ENCODE measurements around the gene JAKMIP2.
"Not testable (repeated sequence)": the region's sequence is repeated elsewhere in the genome, so short reads cannot be mapped to it uniquely, and the experiment has no call there.

The JAKMIP2 gene

GRCh38 chr5:147648597-147648996 is 133.9 kb downstream of the JAKMIP2 start:
- DNase-seq (ENCODE audit: low read depth) = no peak

- no peak for DNase-seq (ENCODE audit: low read depth)
These were observed 137.3 kb downstream of the JAKMIP2 start for GRCh38 chr5:147645197-147645596.

GRCh38 chr5:147644460-147644859 is 138.1 kb downstream of the JAKMIP2 start:
- DNase-seq (ENCODE audit: low read depth) = no peak

GRCh38 chr5:147643142-147643541 is 139.4 kb downstream of the JAKMIP2 start:
- DNase-seq (ENCODE audit: low read depth) = no peak

DNA sequence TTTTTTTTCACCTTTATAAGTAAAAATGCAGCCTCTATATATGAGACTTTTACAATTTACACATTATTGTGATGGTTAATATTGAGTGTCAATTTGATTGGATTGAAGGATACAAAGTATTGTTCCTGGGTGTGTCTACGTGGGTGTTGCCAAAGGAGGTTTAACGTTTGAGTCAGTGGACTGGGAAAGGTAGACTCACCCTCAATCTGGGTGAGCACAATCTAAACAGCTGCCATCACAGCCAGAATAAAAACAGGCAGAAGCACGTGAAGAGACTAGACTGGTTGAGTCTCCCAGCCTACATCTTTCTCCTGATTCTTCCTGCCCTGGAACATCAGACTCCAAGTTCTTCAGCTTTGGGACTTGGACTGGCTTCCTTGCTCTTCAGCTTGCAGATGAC is 139.9 kb downstream of the JAKMIP2 start:
- no peak for DNase-seq (ENCODE audit: low read depth)

DNA sequence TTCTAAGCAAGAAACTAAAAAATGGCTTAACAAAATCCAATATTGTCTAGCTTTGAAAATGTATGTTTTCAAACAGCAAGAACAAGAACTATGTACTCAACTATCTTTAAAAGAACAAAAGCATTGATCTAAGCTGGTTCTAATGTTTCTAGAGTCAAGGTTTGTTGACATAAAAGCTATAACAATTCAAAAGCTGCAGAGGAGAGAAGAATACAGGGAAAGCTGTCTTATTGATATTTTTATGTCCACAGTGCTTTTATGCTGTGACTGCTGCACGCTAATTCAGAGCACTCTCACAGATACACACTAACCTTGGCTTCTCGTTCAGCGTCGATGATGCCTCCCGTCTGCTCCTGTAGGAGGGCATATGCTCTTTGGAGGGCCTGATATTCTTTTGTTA is 143.2 kb downstream of the JAKMIP2 start:
- no peak for DNase-seq (ENCODE audit: low read depth)

- no peak for DNase-seq (ENCODE audit: low read depth)
These were observed 145.9 kb downstream of the JAKMIP2 start for GRCh38 chr5:147636729-147636984.

DNA sequence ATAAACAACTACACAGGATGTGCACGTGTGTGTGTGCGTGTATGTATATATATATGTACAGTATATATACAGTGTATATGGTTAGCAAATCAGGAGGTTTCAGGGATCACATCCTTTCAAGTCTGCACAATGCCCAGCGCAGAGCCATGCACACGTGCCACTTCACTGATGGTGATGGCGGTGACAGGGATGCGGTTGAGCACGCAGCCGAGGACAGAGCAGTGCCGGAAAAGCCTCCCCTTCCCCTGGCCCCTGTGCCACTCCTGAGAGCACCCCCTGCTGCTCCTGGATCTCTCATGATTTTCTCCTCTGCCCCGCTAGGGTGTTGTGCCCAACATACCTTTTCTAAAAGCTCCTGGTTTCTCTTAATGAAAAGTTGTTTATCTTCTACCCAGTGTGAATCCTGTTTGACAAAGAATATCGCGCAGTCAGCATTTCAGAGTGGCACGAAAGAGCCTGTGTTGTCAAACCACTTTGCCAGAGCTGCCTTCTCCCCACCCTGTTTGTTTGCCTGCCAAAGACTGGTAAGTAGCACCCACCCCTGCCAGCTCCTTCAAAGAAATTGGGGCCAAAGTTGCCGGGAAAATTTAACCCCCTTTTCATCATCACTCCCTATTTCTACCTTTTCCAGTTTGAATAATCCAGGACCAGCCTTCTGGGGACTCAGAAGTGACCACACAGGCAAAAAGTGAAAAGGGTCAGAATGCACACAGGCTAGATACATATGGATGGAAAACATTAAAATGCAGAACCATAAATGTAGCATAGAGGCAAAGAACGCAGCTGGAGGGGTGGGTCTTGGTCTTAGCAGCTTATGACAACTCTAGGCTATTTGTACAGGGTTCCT is 146.4 kb downstream of the JAKMIP2 start:
- no peak for DNase-seq (ENCODE audit: low read depth)

GRCh38 chr5:147635439-147635838 is 147.1 kb downstream of the JAKMIP2 start:
- not testable (repeated sequence) for DNase-seq (ENCODE audit: low read depth)

DNA sequence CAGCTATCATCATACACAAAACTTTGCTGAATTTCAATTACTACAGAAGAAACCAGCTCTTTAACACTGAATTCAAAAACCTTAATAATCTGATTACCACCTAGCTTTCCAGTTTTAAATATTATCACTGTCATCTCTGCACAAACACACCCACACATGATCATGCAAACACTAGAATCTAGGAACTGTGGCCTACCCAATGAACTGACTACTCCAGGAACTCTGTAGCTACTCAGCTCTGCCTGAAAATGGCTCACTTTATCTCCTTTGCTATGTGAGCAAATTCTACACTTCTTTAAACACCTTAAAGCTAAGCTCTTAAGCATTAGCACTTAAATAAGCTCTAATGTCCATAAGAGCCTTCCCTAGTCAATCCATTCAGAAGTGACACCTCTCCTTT is 149.4 kb downstream of the JAKMIP2 start:
- DNase-seq (ENCODE audit: low read depth) = no peak

- no peak for DNase-seq (ENCODE audit: low read depth)
These were observed 151.0 kb downstream of the JAKMIP2 start for GRCh38 chr5:147631428-147632003.

- no peak for DNase-seq (ENCODE audit: low read depth)
These were observed 153.3 kb downstream of the JAKMIP2 start for GRCh38 chr5:147629196-147629595.

GRCh38 chr5:147628058-147628895 is 154.3 kb downstream of the JAKMIP2 start:
- no peak for DNase-seq (ENCODE audit: low read depth)

DNA sequence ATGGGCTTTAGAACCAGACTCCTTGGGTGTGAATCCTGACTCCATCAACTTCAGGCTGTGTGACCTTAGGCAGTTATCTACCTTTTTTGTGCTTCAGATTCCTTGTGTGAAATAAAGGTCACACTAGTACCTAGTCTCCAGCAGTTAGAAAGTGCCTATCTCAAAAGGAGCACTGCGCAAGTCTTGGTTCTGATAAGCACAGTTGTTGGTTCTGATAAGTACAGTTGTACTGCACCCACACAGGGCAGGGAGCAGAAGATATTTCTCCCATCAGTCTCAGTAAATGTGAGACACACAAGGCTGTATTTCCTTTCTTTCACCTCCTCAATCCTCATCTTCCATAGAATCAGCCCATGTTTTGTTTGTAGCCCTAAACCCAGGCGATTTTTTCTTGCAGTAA is 156.1 kb downstream of the JAKMIP2 start:
- no peak for DNase-seq (ENCODE audit: low read depth)

DNA sequence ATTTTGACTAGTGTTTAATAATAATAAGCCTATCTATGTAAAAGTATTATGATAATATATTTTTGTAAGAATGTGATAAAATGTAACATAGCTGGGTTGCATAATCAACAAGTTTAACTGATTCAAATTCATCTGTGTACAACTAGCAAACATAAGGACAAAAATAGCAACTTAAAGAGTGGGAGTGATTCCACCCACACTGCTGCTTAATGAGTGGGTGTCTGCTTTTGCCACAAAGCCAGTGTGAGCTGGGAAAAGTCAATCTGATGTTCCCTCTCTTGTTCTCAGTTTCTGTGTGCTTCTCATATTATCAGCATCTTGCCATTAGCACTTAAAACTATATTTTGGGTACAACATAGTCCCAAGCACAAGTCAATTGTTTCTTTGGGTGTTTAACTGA is 161.5 kb downstream of the JAKMIP2 start:
- no peak for DNase-seq (ENCODE audit: low read depth)

- no peak for DNase-seq (ENCODE audit: low read depth)
These were observed 163.1 kb downstream of the JAKMIP2 start for GRCh38 chr5:147619281-147619878.

GRCh38 chr5:147617711-147618350 is 164.7 kb downstream of the JAKMIP2 start:
- no peak for DNase-seq (ENCODE audit: low read depth)

DNA sequence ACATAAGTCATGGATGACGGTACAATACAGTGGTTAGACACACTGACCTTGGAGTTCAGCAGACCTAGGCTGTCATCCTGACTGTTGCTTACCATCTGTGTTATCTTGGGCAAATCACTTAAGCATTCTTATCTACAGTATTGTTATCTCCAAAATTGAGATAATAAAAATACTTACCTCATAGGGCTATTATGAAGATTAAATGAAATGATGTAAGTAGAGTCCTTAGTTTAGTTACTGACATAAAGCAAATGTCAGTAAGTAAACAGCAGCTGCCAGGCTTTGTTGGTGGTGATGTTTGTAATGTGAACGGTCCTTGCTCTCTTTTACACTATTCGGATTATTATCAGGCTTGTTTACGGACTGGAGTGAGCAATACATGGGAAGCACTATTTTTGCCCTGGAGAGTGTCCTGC is 165.3 kb downstream of the JAKMIP2 start:
- DNase-seq (ENCODE audit: low read depth) = no peak

DNA sequence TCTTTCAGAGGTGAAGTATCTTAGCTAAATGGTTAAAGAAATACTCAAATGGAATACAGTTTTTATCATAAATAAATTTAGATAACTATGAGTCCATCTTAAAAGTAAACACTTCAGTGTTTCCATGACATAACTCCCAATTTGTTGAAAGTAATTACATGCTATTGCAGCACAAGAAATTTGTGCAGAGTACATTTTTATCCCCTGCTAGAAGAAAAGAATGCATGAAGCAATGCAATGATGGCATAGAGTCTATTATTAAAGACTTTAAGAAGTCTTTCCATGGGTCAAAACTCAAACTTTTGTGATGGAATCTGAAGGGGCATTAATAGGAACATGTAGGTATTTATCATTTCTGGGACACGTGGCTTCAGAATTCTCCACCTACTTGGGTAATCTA is 166.1 kb downstream of the JAKMIP2 start:
- DNase-seq (ENCODE audit: low read depth) = no peak

- DNase-seq (ENCODE audit: low read depth) = no peak
These were observed 169.2 kb downstream of the JAKMIP2 start for GRCh38 chr5:147613359-147613758.

DNA sequence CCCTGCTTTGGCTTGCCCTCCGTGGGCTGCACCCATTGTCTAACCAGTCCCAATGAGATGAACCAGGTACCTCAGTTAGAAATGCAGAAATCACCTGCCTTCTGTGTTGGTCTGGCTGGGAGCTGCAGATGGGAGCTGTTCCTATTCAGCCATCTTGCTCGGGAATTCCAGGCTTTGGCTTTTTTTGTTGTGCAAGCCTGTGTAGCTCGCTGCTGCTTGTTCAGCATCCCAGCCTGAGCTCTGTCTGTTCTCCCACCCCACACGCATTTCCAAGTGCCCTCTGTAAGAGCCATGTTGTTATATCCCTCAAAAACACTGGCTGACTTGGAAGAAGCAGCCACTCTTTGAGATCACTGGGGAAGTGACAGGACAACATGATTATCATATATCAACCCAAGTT is 171.0 kb downstream of the JAKMIP2 start:
- no peak for DNase-seq (ENCODE audit: low read depth)

DNA sequence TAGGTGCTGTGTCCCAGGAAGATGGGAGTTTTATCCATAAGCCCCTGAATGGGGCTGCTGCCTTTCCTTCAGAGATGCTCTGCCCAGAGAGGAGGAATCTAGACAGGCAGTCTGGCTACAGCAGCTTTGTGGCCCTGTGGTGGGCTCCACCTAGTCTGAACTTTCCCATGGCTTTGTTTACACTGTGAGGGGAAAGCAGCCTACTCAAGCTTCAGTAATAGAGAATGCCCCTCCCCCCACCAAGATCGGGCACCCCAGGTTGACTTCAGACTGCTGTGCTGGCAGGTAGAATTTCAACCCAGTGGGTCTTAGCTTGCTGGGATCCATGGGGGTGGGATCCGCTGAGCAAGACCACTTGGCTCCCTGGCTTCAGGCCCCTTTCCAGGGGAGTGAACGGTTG is 171.7 kb downstream of the JAKMIP2 start:
- DNase-seq (ENCODE audit: low read depth) = no peak

All from CMK (cell line).